NCI-H82 (cell line): ENCODE results near the gene SNX13.

Experiments used
- DNase-seq: peaks from one replicate; lab custom pipeline; 2025; lab: John Stamatoyannopoulos, UW

SNX13 gene

GRCh38 chr7:17781491-17782215 is 158.6 kb downstream of the SNX13 start:
- DNase-seq = no peak

- DNase-seq = no peak
These were observed 160.9 kb downstream of the SNX13 start for GRCh38 chr7:17779381-17779780.

- DNase-seq = no peak
These were observed 165.5 kb downstream of the SNX13 start for GRCh38 chr7:17774716-17775288.

- DNase-seq = no peak
These were observed 166.0 kb downstream of the SNX13 start for GRCh38 chr7:17774248-17774647.

- DNase-seq = peak; percentile 13
These were observed 167.0 kb downstream of the SNX13 start for GRCh38 chr7:17773289-17773626.

GRCh38 chr7:17772581-17773288 is 167.6 kb downstream of the SNX13 start:
- peak; percentile 50 for DNase-seq

GRCh38 chr7:17771901-17772408 is 168.3 kb downstream of the SNX13 start:
- DNase-seq = no peak

GRCh38 chr7:17770710-17771375 is 169.5 kb downstream of the SNX13 start:
- DNase-seq = peak; percentile 25

- peak; percentile 83 for DNase-seq
These were observed 170.4 kb downstream of the SNX13 start for GRCh38 chr7:17769918-17770317.

GRCh38 chr7:17758008-17758407 is 182.3 kb downstream of the SNX13 start:
- no peak for DNase-seq

- DNase-seq = peak; percentile 5
These were observed 194.2 kb downstream of the SNX13 start for GRCh38 chr7:17746020-17746530.

- DNase-seq = no peak
These were observed 194.7 kb downstream of the SNX13 start for GRCh38 chr7:17745610-17746009.

- DNase-seq = no peak
These were observed 197.0 kb downstream of the SNX13 start for GRCh38 chr7:17743316-17743715.

- DNase-seq = no peak
These were observed 198.9 kb downstream of the SNX13 start for GRCh38 chr7:17741426-17741825.
